K562 (cell line): ENCODE results near the gene PRM3. TPM values are rescaled to one million over a fixed set of nuclear protein-coding genes. Genes with fewer than 3 reads are reported as not detected.

Source experiments
- ATAC-seq: fragments of 200-7000 bp; cut with Tn5 transposase; 3 replicates; pipeline ENCODE4 v1.9.1; 2020; ENCODE audit warnings: moderate library complexity
- BruUV-seq: library from RNA; stranded (reverse); fragments of 400-500 nt; replicated peaks from 2 replicates; lab custom pipeline; 2021; lab: Mats Ljungman, UMichigan
- CTCF ChIA-PET: fragments of 300-600 bp; formaldehyde crosslinking; extraction: SDS; loops from one replicate; lab custom pipeline; 2021; ENCODE audit warnings: low intra/inter-chr PET ratio; lab: Yijun Ruan, JAX
- POLR2A ChIA-PET: fragments of 300-600, 350-650 bp; sonication (Branson Sonifier 250); formaldehyde crosslinking; extraction: SDS; loops from one replicate; lab custom pipeline; 2021; ENCODE audit warnings: antibody characterized with exemption, inconsistent platforms; lab: Yijun Ruan, JAX
- DNase-seq, 4 experiments: peaks; one replicate each; pipeline versions ENCODE4 v3.0.0 to v3.0.0-alpha.2; 2011 to 2018; ENCODE audit warnings: low spot score in 3 of 4, mixed read lengths in 3 of 4; ENCODE audit errors: extremely low read depth in 1 of 4
- FAIRE-seq: peaks from 2 replicates; lab custom pipeline; 2011; peaks lifted over from hg19 to GRCh38; lab: Jason Lieb, UNC
- H2AFZ ChIP-seq: 2 replicates; pipeline ENCODE4 v1.6.0; 2011; ENCODE audit warnings: low read depth, low read length, control low read depth, inconsistent platforms
- H3K27ac ChIP-seq: fragments of 200-600 bp; 3 replicates; pipeline ENCODE4 v1.8.0; 2011; ENCODE audit warnings: low read depth, mild to moderate bottlenecking, control low read depth, inconsistent platforms, low read length, moderate library complexity, mixed read lengths; ENCODE audit errors: extremely low read depth
- H3K27me3 ChIP-seq, 2 experiments: fragments of 300-600 bp in 1 of 2; 2 replicates in 1 of 2; 3 replicates in 1 of 2; pipeline versions ENCODE4 v1.6.0 to v1.8.0; 2011; ENCODE audit warnings: inconsistent platforms in 2 of 2, low read length in 2 of 2, mild to moderate bottlenecking in 1 of 2, mixed read lengths in 1 of 2, moderate library complexity in 1 of 2; ENCODE audit not compliant: control insufficient read depth in 2 of 2, insufficient read depth in 2 of 2
- H3K36me3 ChIP-seq: fragments of 300-600 bp; 3 replicates; pipeline ENCODE4 v1.8.0; 2011; ENCODE audit warnings: mild to moderate bottlenecking, low read length, inconsistent platforms; ENCODE audit not compliant: control insufficient read depth, insufficient read depth
- H3K4me1 ChIP-seq, 2 experiments: fragments of 200-600 bp in 1 of 2; replicated peaks in 1 of 2; 2 replicates in 1 of 2; 3 replicates in 1 of 2; pipeline versions ENCODE4 v1.5.1 to v1.8.0; 2011; ENCODE audit warnings: inconsistent platforms in 2 of 2, low read length in 2 of 2, mild to moderate bottlenecking in 1 of 2, mixed read lengths in 1 of 2, moderate library complexity in 1 of 2; ENCODE audit not compliant: control insufficient read depth in 2 of 2, insufficient read depth in 2 of 2
- H3K4me2 ChIP-seq: 2 replicates; pipeline ENCODE4 v1.6.1; 2011; ENCODE audit warnings: low read length, control low read depth, inconsistent platforms, mixed read lengths; ENCODE audit not compliant: insufficient read depth
- H3K4me3 ChIP-seq: fragments of 200-600 bp; sonication (generic), shearing (Covaris generic); 2 replicates; pipeline ENCODE4 v1.5.1; 2016; ENCODE audit warnings: control low read depth, inconsistent platforms
- H3K79me2 ChIP-seq: fragments of 200-600 bp; 3 replicates; pipeline ENCODE4 v1.8.0; 2011; ENCODE audit warnings: low read length, inconsistent platforms; ENCODE audit not compliant: control insufficient read depth, insufficient read depth
- H3K9ac ChIP-seq, 2 experiments: 2 replicates each; pipeline versions ENCODE4 v1.6.0 to v1.6.1; 2011; ENCODE audit warnings: low read depth in 2 of 2, low read length in 2 of 2, control low read depth in 1 of 2, inconsistent platforms in 1 of 2, mild to moderate bottlenecking in 1 of 2, mixed read lengths in 1 of 2; ENCODE audit not compliant: insufficient read depth in 1 of 2
- H3K9me1 ChIP-seq: one replicate; pipeline ENCODE4 v1.6.0; 2011; ENCODE audit warnings: inconsistent platforms, mild to moderate bottlenecking, low read length, moderate library complexity; ENCODE audit not compliant: control insufficient read depth, insufficient read depth
- H3K9me3 ChIP-seq: replicated peaks from 2 replicates; pipeline ENCODE4 v1.5.1; 2011; ENCODE audit warnings: low read depth, low read length, inconsistent platforms; ENCODE audit not compliant: control insufficient read depth, insufficient read depth
- H4K20me1 ChIP-seq: replicated peaks from 2 replicates; pipeline ENCODE4 v1.6.1; 2011; ENCODE audit warnings: low read length, inconsistent platforms, mixed read lengths; ENCODE audit not compliant: control insufficient read depth, insufficient read depth
- CCAR2 ChIP-seq: fragments of 200-400 bp; formaldehyde crosslinking; IDR thresholded peaks from 2 replicates; pipeline ENCODE4 v1.6.1; 2017; ENCODE audit warnings: mild to moderate bottlenecking, low read depth, low read length
- DIDO1 ChIP-seq: fragments of 450-650 bp; IDR thresholded peaks from 2 replicates; pipeline ENCODE4 v1.6.1; 2016; ENCODE audit warnings: low read depth, missing biosample characterization, missing genetic modification characterization
- ZNF121 ChIP-seq: sonication (generic); formaldehyde crosslinking; conservative IDR thresholded peaks from 2 replicates; pipeline ENCODE4 v1.8.0; 2022; ENCODE audit warnings: missing genetic modification reagents
- WGBS: fragments of 100-300 bp; shearing (Covaris generic); methylation state at CpG from one replicate; pipeline ENCODE4 v1.1.6; 2016; ENCODE audit warnings: low coverage, mixed read lengths; ENCODE audit not compliant: insufficient coverage; ENCODE audit errors: missing lambda C conversion rate; 5-methylcytosine and 5-hydroxymethylcytosine counted together
- in situ Hi-C: fragments of 300-500 bp; cut with MboI; formaldehyde crosslinking; loops from 4 replicates; pipeline ENCODE4 v1.15.0; 2018; ENCODE audit warnings: inconsistent platforms, mixed read lengths
- intact Hi-C: fragments of 100-400 bp; cut with micrococcal nuclease; formaldehyde crosslinking; loops from 2 replicates; pipeline ENCODE4 v1.14.2; 2022
- polyA plus RNA-seq, 8 experiments: library from polyadenylated mRNA; depleted of rRNA in 4 of 8; stranded (reverse) in 5 of 8; unstranded in 3 of 8; fragments of >200 nt; fragmentation: Nextera tagmentation in 2 of 8; fragmentation: Illumina TruSeq in 1 of 8; extraction: Ambion mirVana in 2 of 8; extraction: Trizol in 1 of 8; gene quantifications; 2 replicates each; pipeline versions ENCODE4 v1.2.1 to v1.2.3, GENCODE V29; 2011 to 2014; ENCODE audit warnings: inconsistent platforms in 1 of 8, missing spikeins in 1 of 8
- total RNA-seq, 7 experiments: library from RNA; depleted of rRNA in 6 of 7; stranded (reverse); fragments of >200 nt in 6 of 7; fragmentation: Illumina TruSeq in 2 of 7; extraction: Trizol in 2 of 7; gene quantifications; 2 replicates each; pipeline versions ENCODE4 v1.2.1 to v1.2.3, GENCODE V29; 2011 to 2021; ENCODE audit warnings: low replicate concordance in 1 of 7
- TF ChIP-seq, protein P1 (sequence below): fragments of 150-350 bp; conservative IDR thresholded peaks from 2 replicates; pipeline ENCODE4 v1.6.1; 2014; ENCODE audit warnings: low read length
- TF ChIP-seq, protein P2 (sequence below): fragments of 250-450 bp; sonication (Bioruptor Pico); IDR thresholded peaks from 2 replicates; pipeline ENCODE4 v1.5.1; 2021; ENCODE audit warnings: mild to moderate bottlenecking

The PRM3 gene
- total and polyA plus RNA-seq, 9 of the 15 experiments (the other 6 are each of a cell fraction or from before 2014, with no cell fraction given): not detected

DNA sequence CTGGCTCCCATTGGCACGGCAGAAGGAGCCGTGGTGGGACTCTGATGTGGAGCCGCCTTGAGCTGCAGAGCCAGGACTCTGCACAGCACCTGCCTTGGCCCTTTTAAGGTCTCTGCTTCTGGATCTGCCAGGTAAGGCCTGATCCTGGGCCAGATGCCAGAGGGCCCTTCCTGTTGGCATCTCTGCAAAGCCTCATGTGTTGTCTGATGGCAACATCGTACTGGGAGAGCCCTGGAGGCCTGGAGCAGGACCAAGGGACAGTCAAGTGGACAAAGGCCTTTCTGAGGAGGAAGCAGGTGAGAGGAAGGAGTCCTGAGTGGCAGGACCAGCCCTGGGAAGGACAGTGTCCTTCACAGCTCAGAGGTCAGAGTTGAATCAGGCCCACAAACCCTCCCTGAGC, 43.5 kb downstream of the PRM3 start:
- H3K9ac ChIP-seq: peak overlapping the region in 1 of 2 experiments; percentile 19; a peak in 2 of 4 replicates
- DNase-seq: no peak
- ChIA-PET POLR2A (interaction anchor here (0.6 to 1.4 kb wide), 3 partner anchors 8 to 19 kb away, joined by 3 to 5 read pairs (median 4); no protein-coding TSS in a partner anchor), CTCF (no interaction called here)
- intact Hi-C loops (no loop called here), in situ Hi-C loops (no loop called here)
- no peaks in the 10 kb centered on the region for H3K27me3 ChIP-seq
- H2AFZ ChIP-seq: no peak overlapping the region
- H3K4me3 ChIP-seq: no peak overlapping the region
- no peaks in the 10 kb centered on the region for H4K20me1 ChIP-seq
- no peaks in the 10 kb centered on the region for H3K36me3 ChIP-seq
- TF ChIP-seq ZNF121 (CRISPR knock-in tag) (no peak), DIDO1 (tag) (no peak)
- H3K4me2 ChIP-seq: no peak overlapping the region
- no peak overlapping the region for H3K27ac ChIP-seq
- H3K9me1 ChIP-seq: no peaks in the 10 kb centered on the region
- BruUV-seq: no TSS peak
- no peaks in the 10 kb centered on the region for H3K79me2 ChIP-seq
- ATAC-seq: no peak
- FAIRE-seq: no peak
- H3K4me1 ChIP-seq: peaks cover 40 to 43% of the 10 kb centered on the region in 2 experiments
- H3K9me3 ChIP-seq: no peaks in the 10 kb centered on the region
- WGBS: 84% methylated on average over 4 of the region's 4 CpGs

DNA sequence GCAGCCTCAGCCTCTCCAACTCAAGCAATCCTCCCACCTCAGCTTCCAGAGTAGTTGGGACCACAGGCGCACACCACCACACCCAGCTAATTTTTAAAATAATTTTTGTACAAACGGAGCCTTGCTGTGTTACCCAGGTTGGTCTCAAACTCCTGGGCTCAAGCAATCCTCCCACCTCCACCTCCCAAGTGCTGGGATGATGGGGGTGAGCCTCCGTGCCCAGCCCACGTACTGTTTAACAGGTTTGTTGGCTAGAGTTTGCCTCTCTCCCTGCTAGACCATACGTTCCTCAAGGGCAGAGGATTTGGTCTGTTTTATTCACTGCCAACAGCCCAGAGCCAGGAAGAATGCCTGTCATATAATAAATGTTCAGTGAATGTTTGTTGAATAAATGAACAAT, 44.0 kb downstream of the PRM3 start:
- ATAC-seq (no peak), DNase-seq (no peak), FAIRE-seq (no peak)
- CTCF ChIA-PET: no interaction called here
- Histone ChIP-seq H3K27ac (no peak overlapping the region), H3K9me3 (no peaks in the 10 kb centered on the region), H3K4me2 (no peak overlapping the region), H3K36me3 (no peaks in the 10 kb centered on the region), H2AFZ (no peak overlapping the region), H3K79me2 (no peaks in the 10 kb centered on the region), H3K4me1 (peaks cover 38 to 45% of the 10 kb centered on the region in 2 experiments), H3K27me3 (no peaks in the 10 kb centered on the region), H3K9ac (no peak overlapping the region), H3K4me3 (no peak overlapping the region), H4K20me1 (no peaks in the 10 kb centered on the region), H3K9me1 (no peaks in the 10 kb centered on the region)
- POLR2A ChIA-PET: interaction anchor here (0.6 to 1.4 kb wide), 3 partner anchors 9 to 19 kb away, joined by 3 to 5 read pairs (median 4); no protein-coding TSS in a partner anchor
- in situ Hi-C loops: no loop called here
- no TSS peak for BruUV-seq
- WGBS: 65% methylated on average over 5 of the region's 5 CpGs
- intact Hi-C loops: no loop called here
- TF ChIP-seq, protein P1, sequence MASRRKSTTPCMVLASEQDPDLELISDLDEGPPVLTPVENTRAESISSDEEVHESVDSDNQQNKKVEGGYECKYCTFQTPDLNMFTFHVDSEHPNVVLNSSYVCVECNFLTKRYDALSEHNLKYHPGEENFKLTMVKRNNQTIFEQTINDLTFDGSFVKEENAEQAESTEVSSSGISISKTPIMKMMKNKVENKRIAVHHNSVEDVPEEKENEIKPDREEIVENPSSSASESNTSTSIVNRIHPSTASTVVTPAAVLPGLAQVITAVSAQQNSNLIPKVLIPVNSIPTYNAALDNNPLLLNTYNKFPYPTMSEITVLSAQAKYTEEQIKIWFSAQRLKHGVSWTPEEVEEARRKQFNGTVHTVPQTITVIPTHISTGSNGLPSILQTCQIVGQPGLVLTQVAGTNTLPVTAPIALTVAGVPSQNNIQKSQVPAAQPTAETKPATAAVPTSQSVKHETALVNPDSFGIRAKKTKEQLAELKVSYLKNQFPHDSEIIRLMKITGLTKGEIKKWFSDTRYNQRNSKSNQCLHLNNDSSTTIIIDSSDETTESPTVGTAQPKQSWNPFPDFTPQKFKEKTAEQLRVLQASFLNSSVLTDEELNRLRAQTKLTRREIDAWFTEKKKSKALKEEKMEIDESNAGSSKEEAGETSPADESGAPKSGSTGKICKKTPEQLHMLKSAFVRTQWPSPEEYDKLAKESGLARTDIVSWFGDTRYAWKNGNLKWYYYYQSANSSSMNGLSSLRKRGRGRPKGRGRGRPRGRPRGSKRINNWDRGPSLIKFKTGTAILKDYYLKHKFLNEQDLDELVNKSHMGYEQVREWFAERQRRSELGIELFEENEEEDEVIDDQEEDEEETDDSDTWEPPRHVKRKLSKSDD: no peak
- TF ChIP-seq, protein P2, sequence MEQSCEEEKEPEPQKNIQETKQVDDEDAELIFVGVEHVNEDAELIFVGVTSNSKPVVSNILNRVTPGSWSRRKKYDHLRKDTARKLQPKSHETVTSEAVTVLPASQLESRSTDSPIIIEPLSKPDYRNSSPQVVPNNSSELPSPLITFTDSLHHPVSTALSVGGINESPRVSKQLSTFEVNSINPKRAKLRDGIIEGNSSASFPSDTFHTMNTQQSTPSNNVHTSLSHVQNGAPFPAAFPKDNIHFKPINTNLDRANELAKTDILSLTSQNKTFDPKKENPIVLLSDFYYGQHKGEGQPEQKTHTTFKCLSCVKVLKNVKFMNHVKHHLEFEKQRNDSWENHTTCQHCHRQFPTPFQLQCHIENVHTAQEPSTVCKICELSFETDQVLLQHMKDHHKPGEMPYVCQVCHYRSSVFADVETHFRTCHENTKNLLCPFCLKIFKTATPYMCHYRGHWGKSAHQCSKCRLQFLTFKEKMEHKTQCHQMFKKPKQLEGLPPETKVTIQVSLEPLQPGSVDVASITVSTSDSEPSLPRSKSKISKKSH (CRISPR knock-in tag): no peak
- no peak for TF ChIP-seq CCAR2
